Measurements from ENCODE around the gene SNAI3.

The SNAI3 gene

DNA sequence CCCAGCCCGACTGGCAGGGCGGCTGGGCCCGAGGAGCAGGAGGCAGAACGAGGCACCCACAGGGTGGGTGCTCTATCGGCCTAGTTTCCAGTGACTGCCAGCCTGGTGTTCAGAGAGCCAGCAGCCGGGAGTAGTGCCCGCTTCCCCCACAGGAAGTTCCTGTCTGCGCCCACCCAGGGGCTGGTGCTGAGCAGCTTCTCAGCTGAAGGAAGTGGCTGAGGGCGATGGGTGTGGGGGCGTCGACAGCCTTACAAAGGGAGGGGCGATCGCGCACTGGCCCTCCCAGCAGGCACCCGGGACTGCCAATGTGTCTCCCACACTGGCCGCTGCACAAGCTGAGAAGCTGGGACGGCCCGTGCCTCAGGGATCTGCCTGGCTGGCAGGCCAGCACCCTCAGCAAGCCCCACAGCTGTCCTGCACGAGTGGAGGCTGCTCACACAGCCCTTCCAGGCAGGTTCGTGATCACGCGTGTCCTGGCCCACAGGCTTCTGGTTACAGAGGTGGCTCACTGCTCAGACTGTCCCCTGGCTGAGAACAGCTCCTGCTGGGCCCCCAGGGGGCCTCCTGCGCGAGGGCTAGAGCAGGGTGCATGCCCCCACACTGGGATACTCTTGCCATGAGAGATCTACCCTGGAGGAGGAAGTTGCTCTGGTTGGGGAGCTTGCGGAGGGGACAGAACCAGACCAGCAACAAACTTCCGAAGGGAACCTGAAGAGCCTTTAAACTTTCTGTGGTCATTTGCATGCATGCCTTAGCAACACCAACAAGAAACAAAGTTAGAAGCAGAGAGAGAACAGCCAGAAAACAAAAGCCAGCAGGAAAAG is 17.4 kb upstream of the SNAI3 start:
- DNase-seq = peak; percentile 43 to 66 (median 62)

DNA sequence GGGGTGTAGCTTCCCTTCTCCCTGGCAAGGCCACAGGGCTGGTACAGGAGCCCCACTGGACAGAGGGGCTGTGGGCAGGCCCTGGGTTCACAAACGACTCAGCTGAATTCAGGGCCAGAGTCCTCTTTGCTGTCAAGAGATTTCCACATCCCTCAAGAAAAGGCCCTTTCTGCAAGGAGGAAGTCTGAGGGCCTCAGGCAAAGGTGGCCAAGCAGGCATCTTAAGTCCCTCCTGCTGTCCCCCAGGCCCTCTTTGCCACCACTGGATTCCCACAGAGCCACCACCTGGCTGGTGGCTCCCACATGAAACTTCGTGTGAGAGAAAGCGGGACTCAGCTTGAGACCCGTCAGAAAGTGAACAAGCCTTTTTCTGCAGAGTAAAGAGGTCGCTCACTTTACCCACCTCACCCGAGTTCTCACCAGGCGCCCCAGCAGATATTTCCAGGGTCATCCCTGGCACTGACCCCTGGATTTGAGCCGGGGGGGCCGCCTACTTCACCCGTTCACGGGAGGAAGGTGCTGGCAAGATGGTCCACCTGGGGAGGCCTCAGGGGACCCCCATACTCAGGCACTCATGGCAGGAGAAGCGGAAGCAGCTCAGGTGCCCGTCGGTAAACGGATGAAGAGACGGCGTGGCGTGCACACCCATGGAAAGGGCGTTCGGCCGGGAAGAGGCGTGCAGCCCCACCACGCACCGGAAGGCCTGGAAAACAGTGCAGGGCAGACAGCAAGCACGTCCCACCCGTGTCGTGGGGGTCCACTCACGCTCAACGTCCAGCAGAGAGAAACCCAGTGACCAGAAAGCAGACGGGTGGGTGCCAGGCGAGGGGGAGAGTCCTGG is 16.3 kb upstream of the SNAI3 start:
- DNase-seq = peak in 2 of 6 experiments; percentile 9 to 42

DNA sequence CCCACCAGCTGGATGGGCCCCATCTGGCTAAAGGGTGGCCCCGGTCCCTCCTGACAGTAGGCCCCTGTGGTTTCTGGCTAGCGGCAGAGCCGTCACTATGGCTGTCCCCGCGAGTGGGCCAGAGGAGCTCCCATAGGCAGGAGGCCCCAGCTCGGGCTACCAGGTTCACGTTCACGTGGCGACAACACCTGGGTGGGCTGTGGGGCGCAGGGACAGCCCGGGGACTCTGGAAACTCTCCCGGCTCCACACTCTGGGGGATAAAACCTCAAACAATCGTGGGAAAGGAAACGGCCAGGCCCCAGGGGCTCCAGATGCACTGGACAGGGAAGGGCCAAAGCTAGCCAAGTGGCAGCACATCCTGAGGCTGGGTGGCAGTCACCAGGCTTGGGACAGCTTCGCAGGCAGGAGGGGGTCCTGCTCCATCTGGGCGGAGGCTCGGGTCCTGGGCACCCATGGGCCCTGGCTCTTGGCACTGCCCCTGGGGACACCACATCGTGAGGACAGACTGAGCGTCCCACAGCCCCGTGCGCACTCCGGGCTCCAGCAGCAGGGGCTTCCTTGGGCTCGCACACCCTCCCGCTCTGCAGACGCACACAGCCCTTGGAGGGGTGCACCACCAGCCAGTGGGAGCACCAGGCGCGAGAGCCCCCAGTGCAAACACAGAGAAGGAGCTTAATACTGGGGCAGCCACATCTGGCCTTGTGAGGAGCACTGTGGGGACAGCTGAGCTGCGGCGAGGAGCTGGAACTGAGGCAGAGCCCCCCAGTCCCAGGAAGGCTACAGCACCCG is 15.5 kb upstream of the SNAI3 start:
- peak in 1 of 6 experiments; percentile 17 for DNase-seq

DNA sequence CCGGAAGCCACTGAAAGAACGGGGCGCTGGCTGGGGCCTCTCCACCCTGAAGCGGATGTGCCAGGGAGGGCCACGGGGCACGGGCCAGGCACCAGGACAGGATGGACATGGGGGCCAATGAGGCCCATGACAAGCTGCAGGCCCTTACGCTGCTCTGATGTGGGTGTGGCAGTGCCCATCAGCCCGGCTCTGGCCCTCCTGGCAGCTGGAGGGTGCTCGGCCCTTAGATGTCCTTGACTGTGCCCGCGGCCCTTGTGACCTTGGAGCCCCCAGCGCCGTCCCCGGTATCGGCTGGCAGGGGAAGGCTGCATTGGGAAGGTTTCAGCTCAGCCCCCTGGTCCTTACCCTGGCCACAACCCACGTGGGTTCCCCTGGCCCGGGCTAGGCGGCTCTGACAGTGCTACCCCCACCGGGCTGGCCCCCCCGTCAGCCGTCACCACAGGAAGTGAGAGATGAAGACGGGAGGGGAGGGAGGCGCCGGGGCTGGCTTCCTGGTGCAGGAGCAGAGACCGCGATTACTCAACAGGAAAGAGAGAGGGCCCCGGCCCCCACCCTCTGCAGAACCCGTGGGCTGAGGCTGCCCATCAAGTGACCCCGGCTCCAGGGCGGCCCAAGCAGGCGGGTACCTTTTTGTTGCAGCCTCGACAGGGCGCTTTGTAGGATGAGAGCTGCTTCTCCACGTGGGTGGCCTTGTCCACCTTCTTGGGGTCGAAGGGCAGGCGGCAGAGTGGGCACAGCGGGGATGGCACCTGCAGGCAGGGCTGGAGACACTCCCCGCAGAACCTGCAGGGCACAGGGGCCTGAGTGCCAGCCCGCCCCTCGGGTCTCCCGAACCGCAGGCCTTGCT is 14.6 kb upstream of the SNAI3 start:
- DNase-seq = peak; percentile 86 to 93 (median 90)

DNA sequence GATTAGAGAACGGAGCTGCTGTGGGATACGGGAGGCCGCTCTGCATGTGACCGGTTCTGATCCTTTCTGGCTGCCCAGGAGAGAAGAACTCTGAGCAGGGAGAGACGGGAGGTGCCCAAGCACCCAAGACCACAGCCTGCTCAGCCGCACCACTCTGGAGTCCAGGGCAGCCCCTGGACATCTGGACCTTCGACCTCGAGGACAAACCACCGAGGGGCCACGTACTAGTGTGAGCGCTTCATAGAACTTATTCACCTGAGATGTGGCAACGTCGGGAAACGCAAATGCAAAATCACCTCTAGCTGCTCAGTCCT is 14.0 kb upstream of the SNAI3 start:
- DNase-seq = no peak

DNA sequence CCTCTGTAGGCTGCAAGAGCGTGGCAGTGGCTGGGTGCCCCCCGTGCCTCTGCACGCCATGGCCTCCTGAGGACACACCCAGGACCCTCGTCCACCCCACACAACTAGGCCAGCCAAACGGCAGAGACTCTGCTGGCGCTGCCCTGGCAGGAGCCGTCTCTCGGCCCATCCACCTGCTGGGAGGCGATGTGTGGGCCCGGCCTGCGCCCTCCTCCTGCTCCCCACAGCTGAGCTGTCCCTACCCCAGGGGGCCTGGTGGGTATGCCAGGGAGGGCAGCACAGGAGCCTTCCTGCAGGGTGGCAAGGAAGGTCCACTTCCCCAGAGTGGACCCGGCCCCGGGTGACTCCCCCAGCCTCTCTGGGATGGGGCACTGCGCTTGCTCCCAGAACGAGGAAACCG is 12.9 kb upstream of the SNAI3 start:
- DNase-seq = no peak

DNA sequence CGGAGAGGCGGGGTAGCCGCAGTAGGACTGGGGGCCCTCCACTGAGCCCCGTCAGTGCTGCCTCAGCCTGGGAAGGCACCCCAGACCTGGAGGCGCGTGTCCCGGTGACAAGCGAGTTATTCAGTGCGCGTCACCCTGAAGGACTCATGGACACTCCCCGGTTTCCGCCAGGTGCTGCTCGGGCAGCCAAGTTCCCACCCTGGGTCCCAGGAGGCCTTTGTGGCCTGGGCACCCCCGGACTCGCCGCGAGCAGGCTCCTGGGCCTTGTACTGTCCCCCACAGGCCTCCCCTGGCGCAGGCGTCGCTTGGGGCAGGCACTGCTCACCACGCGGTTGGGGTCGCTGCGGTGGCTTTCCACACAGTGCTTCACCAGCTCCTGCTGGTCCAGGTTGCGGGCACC is 12.3 kb upstream of the SNAI3 start:
- DNase-seq = no peak

DNA sequence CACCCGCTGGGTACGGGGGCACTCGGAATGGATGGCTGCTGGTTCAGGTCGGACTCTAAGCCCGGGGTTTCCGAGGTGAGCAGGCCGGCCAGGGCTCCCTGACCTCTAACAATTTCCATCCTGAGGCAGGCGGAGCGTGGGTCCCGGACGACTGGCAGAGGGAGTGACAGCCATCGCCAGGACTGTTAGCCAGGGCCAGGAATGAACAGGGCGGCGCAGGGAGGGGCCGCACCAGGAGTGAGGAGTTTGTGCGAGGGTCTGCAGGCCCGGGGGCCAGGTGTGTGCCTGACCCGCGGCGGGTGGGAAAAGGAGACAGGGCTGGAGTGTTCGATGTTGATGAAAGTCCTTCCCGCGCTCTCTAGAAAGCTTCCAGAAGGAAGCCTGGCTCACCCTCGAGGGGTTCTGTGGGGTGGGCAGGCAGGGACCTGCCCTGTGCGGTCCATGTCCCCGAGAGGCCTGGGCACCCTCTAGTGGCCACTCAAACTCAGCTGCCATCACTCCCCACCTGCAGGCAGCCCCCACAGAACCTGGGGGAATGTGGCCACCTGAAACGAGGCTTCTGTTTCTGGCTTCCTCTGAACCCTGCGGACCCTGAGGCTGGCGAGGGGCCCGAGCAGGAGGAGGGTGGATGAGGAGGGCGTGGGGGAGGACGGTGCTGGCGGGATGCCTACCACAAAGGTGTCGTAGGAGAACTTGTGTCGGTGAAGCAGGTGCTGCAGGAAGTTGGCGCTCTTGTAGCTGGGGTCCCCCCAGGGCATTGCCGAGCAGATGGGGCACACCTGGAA is 11.7 kb upstream of the SNAI3 start:
- peak in 3 of 6 experiments; percentile 18 to 47 (median 39) for DNase-seq

DNA sequence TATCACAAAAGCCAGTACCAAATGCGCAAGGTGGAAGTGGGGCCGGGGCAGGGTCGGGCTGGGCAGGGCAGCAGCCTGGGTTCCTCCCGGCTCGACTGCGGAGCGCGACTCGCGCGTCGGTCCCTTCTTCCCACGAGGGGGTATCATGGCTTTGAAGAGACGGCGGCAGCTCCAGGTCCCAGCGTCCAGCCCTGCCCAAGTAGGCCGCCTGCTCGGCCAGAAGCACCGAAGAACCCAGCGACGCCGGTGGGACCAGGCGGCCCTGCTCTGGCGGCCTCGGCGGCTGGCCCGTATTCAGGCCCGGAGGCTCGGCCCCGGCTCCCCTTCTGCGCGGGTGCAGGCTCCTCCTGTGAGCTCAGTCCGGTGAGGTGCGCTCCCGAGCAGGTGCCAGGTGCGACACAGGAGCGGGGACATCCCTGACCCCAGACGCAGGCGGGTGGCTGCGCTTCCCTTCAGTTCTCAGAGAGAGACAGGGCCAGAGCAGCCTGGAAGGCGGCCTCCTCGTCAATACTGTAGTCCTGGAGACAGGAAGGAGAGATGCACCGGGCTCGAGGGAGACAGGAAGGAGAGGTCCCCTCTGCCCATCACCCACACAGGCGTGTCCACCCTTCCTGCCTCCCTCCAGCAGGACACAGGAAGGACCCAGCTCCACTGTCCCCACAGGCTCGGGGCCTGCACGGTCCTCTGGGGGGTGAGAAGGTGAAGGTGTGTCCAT is 11.0 kb upstream of the SNAI3 start:
- no peak for DNase-seq

DNA sequence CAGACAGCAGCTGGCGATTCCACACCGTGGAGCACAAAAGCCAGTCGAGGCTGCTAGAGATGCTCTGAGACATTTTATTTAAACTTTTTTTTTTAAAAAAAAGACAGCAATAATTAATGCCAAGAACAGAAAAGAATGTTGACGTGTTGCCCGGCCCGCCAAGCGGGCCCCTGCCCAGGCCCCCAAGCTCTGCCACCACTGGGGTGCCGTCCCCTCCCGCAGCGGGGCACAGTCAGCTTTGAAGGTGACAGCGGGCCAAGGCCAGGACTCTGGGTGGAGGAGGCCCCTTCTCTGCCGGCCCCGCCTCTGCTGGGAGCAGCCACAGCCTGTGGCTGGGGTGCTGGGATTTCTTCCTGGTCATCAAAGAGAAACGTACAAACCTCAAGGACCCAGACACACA is 10.1 kb upstream of the SNAI3 start:
- no peak for DNase-seq

DNA sequence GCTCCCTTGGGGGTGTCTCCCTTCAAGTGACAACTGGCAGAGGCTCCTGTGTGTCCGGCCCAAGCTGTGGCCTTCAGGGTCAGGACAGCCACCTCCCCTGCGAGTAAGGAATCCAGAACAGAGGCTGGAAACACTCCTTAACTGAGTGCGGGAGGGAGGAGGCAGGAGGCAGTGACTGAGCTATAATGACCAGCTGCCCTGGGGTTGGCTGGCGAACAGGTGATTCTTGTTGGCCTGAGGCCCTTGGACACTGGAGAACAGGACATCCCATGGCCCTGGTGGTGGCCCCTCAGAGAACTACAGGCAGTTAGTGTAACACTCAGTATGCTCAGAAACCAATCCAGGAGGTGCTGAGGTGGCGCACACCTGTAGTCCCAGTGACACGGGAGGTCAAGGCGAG is 9.4 kb upstream of the SNAI3 start:
- no peak for DNase-seq

DNA sequence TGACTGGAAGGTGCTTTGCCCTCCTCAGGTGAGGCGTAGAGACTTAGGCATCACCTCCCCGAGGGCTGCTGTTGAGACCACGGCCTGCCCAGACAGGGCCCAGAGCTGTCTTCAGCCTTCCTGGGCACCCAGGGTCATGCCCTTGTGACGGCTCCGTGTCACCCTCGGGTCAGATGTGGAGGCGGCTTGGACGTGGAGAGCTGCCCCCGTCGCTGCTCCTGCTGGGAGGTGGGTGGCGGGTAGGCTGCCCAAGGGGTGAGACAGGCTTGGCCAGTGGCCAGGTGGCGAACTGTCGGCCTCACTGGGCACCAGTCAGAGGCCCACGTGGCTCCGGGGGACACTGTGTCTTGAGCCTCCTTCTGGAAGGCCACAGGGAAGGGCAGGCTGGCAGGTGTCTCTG is 8.9 kb upstream of the SNAI3 start:
- DNase-seq = no peak

DNA sequence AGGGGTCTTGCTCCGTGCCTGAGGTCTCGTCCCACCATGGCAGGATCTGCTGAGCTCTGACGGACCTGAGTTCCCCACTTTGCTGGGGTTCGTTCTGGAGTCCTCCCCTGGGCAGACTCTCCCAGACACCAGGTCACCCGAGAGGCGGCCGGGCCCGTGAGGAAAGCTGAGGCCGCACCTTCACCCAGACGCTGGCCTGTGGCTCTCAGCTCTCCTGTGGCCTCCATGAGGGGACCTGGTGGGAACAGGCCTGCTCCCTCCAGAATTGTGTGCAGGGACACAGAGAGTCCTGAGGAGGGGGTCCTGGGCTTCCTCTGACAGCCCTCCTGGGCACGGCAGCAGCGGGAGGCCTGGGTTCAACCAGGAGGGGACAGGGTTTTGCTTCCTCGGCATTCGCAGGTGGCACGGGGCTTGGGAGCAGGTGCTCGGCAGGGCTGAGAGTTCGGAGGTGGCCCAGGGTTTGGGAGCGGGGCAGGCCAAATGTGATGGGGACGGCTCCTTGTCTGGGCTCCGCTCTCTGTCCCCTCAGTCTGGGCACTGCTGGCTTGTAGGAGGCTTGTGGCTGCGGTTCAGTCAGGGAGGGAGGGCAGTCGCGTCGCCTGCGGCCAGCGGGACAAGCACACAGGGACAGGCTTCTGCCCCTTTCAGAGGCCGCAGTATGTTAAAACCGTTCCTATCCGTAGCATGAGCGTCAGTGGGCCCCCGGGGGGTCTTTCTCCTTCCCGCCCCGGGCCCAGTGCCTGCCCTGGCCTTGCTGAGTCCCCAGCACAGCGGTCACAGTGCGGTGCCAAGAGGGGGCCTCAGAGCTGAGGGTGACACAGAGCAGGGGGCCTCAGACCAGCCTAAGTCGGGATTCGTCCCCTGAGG is 8.1 kb upstream of the SNAI3 start:
- DNase-seq = no peak

DNA sequence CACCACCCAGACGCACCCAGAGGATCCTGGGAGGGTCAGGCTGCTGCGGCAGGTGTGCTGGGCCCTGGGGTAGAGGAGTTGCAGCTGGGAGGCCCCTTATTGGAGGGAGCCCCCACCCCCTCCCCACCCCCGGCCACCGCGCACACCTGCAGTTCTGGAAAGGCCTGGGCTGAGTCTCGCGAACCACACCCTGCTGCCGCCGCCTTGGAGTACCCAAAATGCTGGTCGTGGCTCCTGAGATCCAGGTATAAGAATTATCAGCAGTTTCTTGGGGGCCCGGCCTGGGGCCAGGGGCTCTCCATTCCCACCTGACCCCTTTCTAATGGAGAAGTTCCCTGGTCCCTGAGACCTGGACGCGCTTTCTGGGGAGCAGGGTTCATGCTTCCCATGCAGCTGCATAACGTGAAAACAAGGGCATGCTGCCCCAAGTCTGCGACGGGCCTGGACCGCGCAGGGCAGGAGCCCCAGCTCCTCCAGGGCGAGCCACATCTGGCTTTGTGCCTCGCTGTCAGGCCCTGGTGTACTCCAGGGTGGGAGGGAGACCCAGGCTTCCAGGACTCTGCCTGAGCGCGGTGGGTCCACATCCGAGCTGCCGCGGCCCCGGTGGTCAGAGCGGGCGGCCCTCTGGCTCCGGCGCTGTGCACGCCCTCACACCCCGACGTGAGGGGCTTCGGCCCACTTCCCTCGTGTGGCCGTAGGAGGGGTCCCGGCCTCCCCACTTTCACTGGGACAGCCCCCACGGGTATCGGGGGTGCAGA is 7.3 kb upstream of the SNAI3 start:
- DNase-seq = no peak

DNA sequence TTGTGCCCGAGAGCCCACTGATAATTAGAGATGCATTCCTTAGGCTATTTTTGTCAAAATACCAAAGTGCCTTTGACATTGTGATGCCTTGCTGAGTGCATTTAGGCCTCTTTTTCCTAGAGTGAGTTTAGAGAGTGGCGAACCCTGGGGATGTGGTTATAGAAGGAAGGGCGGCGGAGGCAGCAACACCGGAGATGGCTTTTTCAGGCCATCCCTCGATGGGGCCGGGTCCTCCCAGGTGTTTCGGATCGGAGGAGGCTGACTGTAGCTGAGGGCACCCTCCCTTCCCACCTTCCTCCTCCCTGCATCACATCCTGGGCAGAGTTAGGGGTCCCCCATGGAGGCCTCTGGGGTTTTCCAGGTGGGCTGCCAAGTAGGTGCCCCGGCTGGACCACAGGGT is 6.6 kb upstream of the SNAI3 start:
- peak in 2 of 6 experiments; percentile 9 to 14 for DNase-seq

DNA sequence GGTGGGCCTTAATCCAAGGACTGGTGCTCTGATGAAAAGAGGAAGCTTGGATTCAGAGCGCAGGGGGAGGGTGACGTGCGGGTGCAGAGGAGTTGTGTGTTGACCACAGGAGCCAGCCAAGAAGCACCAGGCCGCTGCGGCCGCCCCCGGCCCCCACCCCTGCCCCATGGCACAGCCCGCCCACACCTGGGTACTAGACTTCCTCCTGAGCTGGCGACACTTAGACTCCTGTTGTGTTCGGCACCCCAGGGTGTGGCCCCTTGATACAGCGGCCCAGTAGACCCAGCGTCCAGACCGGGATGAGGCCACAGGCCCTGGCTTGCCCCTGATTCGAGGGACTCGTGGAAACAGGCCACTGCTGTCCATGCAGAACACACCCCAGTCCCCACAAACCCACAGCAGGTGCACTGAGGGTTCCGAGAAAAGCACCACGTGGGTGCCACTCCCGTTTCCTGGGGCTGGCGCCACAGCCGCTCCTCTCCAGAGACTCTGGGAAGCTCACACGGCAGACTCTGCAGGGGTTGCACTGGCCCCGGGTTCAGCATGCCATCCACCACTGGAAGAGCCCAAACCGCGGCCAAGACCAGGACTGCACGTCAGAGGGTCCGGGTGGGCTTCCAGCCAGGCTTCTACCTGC is 5.7 kb upstream of the SNAI3 start:
- peak in 1 of 6 experiments; percentile 10 for DNase-seq

DNA sequence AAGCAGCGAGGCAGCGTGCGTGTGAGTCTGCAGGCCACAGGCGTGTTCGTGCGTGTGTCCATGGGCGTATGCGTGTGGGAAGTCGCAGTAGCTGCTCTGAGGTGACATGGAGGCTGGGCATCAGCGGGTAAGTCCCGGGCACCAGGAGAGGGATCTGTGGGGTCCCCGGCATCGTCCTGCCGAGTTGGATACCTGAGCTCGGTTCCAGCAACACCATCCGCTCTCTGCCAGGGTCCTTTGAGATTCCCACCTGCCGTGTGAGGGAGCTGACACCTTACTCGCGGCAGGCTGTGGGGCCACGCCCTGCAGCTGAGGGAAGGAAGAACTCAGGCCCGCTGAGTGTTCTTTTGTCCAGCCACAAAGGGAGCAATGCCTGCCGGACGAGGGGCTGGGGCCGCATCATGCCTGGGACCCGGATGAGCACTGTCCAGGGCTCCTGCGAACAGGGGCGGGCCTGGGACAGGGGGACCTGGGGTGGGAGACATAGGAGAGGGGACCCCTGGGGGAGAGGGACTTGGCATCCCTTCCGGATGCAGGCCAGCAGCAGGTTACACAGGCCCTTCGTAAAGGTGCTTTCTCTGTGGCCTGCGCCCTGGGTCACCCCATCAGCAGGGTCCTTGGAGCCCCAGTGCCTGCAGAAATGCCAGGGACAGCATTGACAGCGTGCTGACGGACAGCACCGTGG is 5.0 kb upstream of the SNAI3 start:
- no peak for DNase-seq

Measured in stimulated activated naive CD4-positive, alpha-beta T cell (primary cell).